CD4-positive, alpha-beta memory T cell (primary cell): ENCODE data around the gene BIRC6. TPM values are rescaled to one million over a fixed set of nuclear protein-coding genes. Genes with fewer than 3 reads are reported as not detected.

Experiments used
- CTCF ChIA-PET: fragments of 350-600 bp; sonication (Branson Sonifier 250); formaldehyde crosslinking; loops from one replicate; lab custom pipeline; 2021; ENCODE audit warnings: inconsistent platforms; ENCODE audit not compliant: partially characterized antibody; lab: Charles Lee
- POLR2A ChIA-PET: fragments of 350-600 bp; sonication (Branson Sonifier 250); formaldehyde crosslinking; loops from one replicate; lab custom pipeline; 2021; ENCODE audit not compliant: partially characterized antibody; lab: Charles Lee
- DNase-seq, 5 donors: peaks; one replicate each; pipeline versions ENCODE4 v3.0.0 to v3.0.0-alpha.2; 2020 to 2022; ENCODE audit warnings: mixed read lengths in 1 of 5
- H3K27ac ChIP-seq: one replicate; pipeline ENCODE4 v1.7.0; 2013; ENCODE audit warnings: low read depth, low read length
- H3K27me3 ChIP-seq: 2 replicates; pipeline ENCODE4 v1.7.0; 2013; ENCODE audit warnings: mild to moderate bottlenecking, low read length, moderate library complexity; ENCODE audit not compliant: insufficient read depth
- H3K36me3 ChIP-seq: 2 replicates; pipeline ENCODE4 v1.7.0; 2013; ENCODE audit warnings: mild to moderate bottlenecking, low read length, moderate library complexity; ENCODE audit not compliant: insufficient read depth
- H3K4me1 ChIP-seq: 2 replicates; pipeline ENCODE4 v1.7.0; 2013; ENCODE audit warnings: mild to moderate bottlenecking, low read length, moderate library complexity; ENCODE audit not compliant: insufficient read depth
- H3K4me3 ChIP-seq, 2 donors: one replicate each; pipeline ENCODE4 v1.7.0; 2013; ENCODE audit warnings: low read length in 2 of 2, mild to moderate bottlenecking in 1 of 2
- H3K9me3 ChIP-seq, 2 donors: one replicate each; pipeline ENCODE4 v1.7.0; 2013; ENCODE audit warnings: low read length in 2 of 2, control low read depth in 1 of 2; ENCODE audit not compliant: control insufficient read depth in 1 of 2
- H3K27ac Mint-ChIP-seq, 7 donors: one replicate each; pipeline ENCODE4 v1.8.0; 2020 to 2021; ENCODE audit warnings: mixed read lengths in 7 of 7, mild to moderate bottlenecking in 6 of 7, inconsistent platforms in 3 of 7, moderate library complexity in 3 of 7
- H3K27me3 Mint-ChIP-seq, 2 donors: one replicate each; pipeline ENCODE4 v1.8.0; 2020 to 2021; ENCODE audit warnings: mixed read lengths in 2 of 2
- H3K36me3 Mint-ChIP-seq, 2 donors: one replicate each; pipeline ENCODE4 v1.8.0; 2020 to 2021; ENCODE audit warnings: mixed read lengths in 2 of 2, inconsistent platforms in 1 of 2, mild to moderate bottlenecking in 1 of 2
- H3K4me1 Mint-ChIP-seq, 4 donors: one replicate each; pipeline ENCODE4 v1.8.0; 2020 to 2021; ENCODE audit warnings: mixed read lengths in 4 of 4, mild to moderate bottlenecking in 1 of 4
- H3K4me3 Mint-ChIP-seq, 8 donors: one replicate each; pipeline ENCODE4 v1.8.0; 2020 to 2021; ENCODE audit warnings: mixed read lengths in 8 of 8, mild to moderate bottlenecking in 7 of 8, moderate library complexity in 6 of 8, inconsistent platforms in 3 of 8
- H3K9me3 Mint-ChIP-seq, 8 donors: one replicate each; pipeline ENCODE4 v1.8.0; 2020 to 2021; ENCODE audit warnings: mixed read lengths in 8 of 8, mild to moderate bottlenecking in 5 of 8, inconsistent platforms in 3 of 8, moderate library complexity in 1 of 8
- intact Hi-C: fragments of 100-400 bp; cut with micrococcal nuclease; formaldehyde crosslinking; loops from one replicate; pipeline ENCODE4 v1.15.1; 2023
- polyA plus RNA-seq, 2 donors: library from polyadenylated mRNA; unstranded; fragments of 300-500 nt; fragmentation: Illumina TruSeq; gene quantifications; one replicate each; pipeline ENCODE4 v1.2.3, GENCODE V29; 2021
- total RNA-seq, 2 experiments: library from RNA; stranded (reverse); gene quantifications; one replicate each; pipeline ENCODE4 v1.2.3, GENCODE V29; 2021

Gene BIRC6
- total and polyA plus RNA-seq, 4 experiments from 2014 or later, result 19.0 to 151 (median 95.0) TPM

DNA sequence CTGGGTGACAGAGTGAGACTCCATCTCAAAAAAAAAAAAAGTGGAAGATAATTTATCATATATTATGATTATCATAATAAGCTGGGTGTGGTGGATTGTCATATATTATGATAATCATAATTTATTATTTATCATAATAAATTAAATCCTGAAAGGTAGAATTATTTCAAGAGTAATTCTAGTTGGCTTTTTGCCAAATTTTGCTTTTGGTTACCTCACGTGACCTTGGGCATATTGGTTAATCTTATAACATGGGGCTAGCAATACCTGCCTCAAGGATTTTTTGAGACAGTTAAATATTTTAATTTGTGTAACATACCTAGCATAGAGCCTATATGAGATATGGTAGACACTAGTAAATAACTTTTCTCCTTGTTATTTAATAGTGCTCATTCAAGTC is 159.7 kb downstream of the BIRC6 start:
- Mint-ChIP-seq H3K27me3 (no peaks in the 10 kb centered on the region), H3K27ac (no peak overlapping the region), H3K36me3 (peaks cover 61 to 70% of the 10 kb centered on the region in 2 donors), H3K4me1 (no peaks in the 10 kb centered on the region), H3K4me3 (no peak overlapping the region), H3K9me3 (no peaks in the 10 kb centered on the region)
- H3K27me3 ChIP-seq, result no peaks in the 10 kb centered on the region
- H3K9me3 ChIP-seq, result no peaks in the 10 kb centered on the region
- no peaks in the 10 kb centered on the region for H3K4me1 ChIP-seq
- POLR2A ChIA-PET, result interaction anchor here (1.0 kb wide), 1 partner anchor 13 kb away, joined by 3 read pairs; no protein-coding TSS in a partner anchor
- intact Hi-C loops, result no loop called here
- CTCF ChIA-PET, result interaction anchor here (1.1 to 1.3 kb wide), 2 partner anchors 9 to 13 kb away, joined by 3 to 6 read pairs; no protein-coding TSS in a partner anchor
- H3K4me3 ChIP-seq, result no peak overlapping the region
- no peak for DNase-seq
- no peak overlapping the region for H3K27ac ChIP-seq
- H3K36me3 ChIP-seq, result peaks cover 34% of the 10 kb centered on the region

GRCh38 chr2:32522770-32523169 is 165.9 kb downstream of the BIRC6 start:
- POLR2A ChIA-PET, result no interaction called here
- Mint-ChIP-seq H3K36me3 (peaks cover 48 to 69% of the 10 kb centered on the region in 2 donors), H3K4me3 (no peak overlapping the region), H3K27ac (peak overlapping the region in 1 of 7 donors; percentile 77), H3K9me3 (no peaks in the 10 kb centered on the region), H3K27me3 (no peaks in the 10 kb centered on the region), H3K4me1 (peaks cover 0 to 1% (median 0%) of the 10 kb centered on the region in 4 donors)
- DNase-seq, result no peak
- intact Hi-C loops, result no loop called here
- no peaks in the 10 kb centered on the region for H3K9me3 ChIP-seq
- no peaks in the 10 kb centered on the region for H3K27me3 ChIP-seq
- no peak overlapping the region for H3K27ac ChIP-seq
- CTCF ChIA-PET, result no interaction called here
- no peaks in the 10 kb centered on the region for H3K4me1 ChIP-seq
- no peak overlapping the region for H3K4me3 ChIP-seq
- peaks cover 45% of the 10 kb centered on the region for H3K36me3 ChIP-seq

DNA sequence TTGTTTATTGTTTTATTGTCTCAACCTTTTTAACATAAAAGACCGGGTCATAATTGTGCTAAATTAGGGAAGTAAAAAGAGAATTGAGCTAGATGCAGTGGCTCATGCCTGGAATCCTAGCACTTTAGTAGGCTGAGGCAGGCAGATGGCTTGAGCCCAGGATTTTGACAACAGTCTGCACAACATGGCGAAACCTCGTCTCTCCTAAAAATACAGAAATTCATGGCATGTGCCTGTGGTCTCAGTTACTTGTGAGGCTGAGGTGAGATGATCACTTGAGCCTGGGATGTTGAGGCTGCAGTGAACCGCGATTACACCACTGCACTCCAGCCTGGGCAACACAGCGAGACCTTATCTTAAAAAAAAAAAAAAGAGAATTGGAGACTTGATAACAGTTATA is 166.9 kb downstream of the BIRC6 start:
- peaks cover 44% of the 10 kb centered on the region for H3K36me3 ChIP-seq

DNA sequence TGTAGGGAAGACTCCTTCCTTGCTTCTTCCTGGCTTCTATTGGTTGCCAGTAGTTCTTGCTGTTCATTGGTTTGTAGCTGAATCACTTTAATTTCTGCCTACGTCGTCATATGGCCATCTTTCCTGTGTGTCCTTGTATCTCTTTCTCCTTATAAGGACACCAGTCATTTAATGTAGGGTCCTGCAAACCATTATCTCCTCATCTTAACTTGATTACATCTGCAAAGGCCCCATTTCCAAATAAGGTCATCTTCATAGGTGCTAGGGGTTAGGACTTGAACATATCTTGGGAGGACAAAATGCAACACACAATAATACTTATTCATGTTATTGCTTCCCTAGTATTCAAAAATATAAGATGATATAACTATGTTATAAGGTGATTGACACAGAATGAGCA is 175.5 kb downstream of the BIRC6 start:
- DNase-seq, result no peak
- ChIA-PET POLR2A (no interaction called here), CTCF (no interaction called here)
- Mint-ChIP-seq H3K4me1 (peaks cover 2 to 12% (median 8%) of the 10 kb centered on the region in 4 donors), H3K4me3 (no peak overlapping the region), H3K27me3 (no peaks in the 10 kb centered on the region), H3K27ac (no peak overlapping the region), H3K9me3 (peaks cover 0 to 6% (median 0%) of the 10 kb centered on the region in 8 donors), H3K36me3 (peaks cover 77 to 90% of the 10 kb centered on the region in 2 donors)
- Histone ChIP-seq H3K4me1 (no peaks in the 10 kb centered on the region), H3K9me3 (no peaks in the 10 kb centered on the region), H3K36me3 (peaks cover 26% of the 10 kb centered on the region), H3K27me3 (no peaks in the 10 kb centered on the region), H3K4me3 (no peak overlapping the region), H3K27ac (no peak overlapping the region)
- intact Hi-C loops, result no loop called here

More for the DNA sequence above, 166.9 kb downstream of the BIRC6 start:
- ChIA-PET CTCF (no interaction called here), POLR2A (no interaction called here)
- H3K27me3 ChIP-seq, result no peaks in the 10 kb centered on the region
- intact Hi-C loops, result no loop called here
- Mint-ChIP-seq H3K9me3 (no peaks in the 10 kb centered on the region), H3K27me3 (no peaks in the 10 kb centered on the region), H3K4me1 (peaks cover 0 to 1% (median 0%) of the 10 kb centered on the region in 4 donors), H3K4me3 (no peak overlapping the region), H3K36me3 (peaks cover 46 to 66% of the 10 kb centered on the region in 2 donors), H3K27ac (no peak overlapping the region)
- no peak overlapping the region for H3K27ac ChIP-seq
- no peaks in the 10 kb centered on the region for H3K4me1 ChIP-seq
- H3K9me3 ChIP-seq, result no peaks in the 10 kb centered on the region
- no peak overlapping the region for H3K4me3 ChIP-seq
- DNase-seq, result no peak

DNA sequence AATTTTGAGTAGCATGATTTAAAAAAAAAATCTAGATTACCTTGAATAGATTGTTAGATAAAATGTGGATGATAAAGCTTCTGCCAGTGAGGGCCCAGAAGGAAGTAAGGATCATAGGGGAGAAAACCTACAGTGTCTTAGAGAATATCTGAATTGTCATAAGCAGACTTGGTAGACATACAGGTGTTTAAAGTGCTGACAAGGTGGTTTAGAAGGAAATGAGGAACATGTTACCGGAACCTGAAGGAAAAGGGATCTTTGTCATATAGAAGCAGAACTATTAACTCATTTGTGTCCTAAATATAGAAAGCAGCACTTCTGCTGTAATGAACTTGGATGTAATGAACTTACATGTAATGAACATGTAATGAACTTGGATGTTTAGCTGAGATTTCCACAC is 176.1 kb downstream of the BIRC6 start:
- H3K27me3 Mint-ChIP-seq, result no peaks in the 10 kb centered on the region
- ChIA-PET POLR2A (no interaction called here), CTCF (no interaction called here)
- Histone ChIP-seq H3K9me3 (no peaks in the 10 kb centered on the region), H3K27ac (no peak overlapping the region), H3K27me3 (no peaks in the 10 kb centered on the region), H3K36me3 (peaks cover 20% of the 10 kb centered on the region), H3K4me1 (no peaks in the 10 kb centered on the region), H3K4me3 (no peak overlapping the region)
- peaks cover 2 to 12% (median 8%) of the 10 kb centered on the region in 4 donors for H3K4me1 Mint-ChIP-seq
- no peak overlapping the region for H3K4me3 Mint-ChIP-seq
- peaks cover 0 to 6% (median 0%) of the 10 kb centered on the region in 8 donors for H3K9me3 Mint-ChIP-seq
- H3K36me3 Mint-ChIP-seq, result peaks cover 71 to 84% of the 10 kb centered on the region in 2 donors
- DNase-seq, result no peak
- no peak overlapping the region for H3K27ac Mint-ChIP-seq
- intact Hi-C loops, result no loop called here

DNA sequence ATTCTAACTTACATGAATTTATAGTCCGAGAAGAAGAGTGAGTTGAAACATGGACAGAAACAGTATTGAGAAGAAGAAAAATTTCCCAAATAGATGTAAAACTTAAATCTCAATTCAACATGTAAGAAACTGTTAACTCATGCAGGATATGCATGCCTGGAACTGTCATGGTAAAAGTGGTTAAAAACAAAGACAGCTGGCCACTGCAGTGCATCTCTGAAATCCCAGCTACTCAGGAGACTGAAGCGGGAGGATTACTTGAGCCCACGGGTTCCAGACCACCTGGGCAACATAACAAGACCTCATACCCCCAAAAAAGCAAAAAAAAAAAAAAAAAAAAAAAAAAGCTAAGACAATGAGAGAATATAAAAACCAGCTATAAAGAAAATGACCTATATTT is 178.0 kb downstream of the BIRC6 start:
- Histone ChIP-seq H3K36me3 (peaks cover 15% of the 10 kb centered on the region), H3K27me3 (no peaks in the 10 kb centered on the region), H3K4me1 (no peaks in the 10 kb centered on the region), H3K4me3 (no peak overlapping the region), H3K27ac (no peak overlapping the region), H3K9me3 (no peaks in the 10 kb centered on the region)
- Mint-ChIP-seq H3K4me3 (no peak overlapping the region), H3K27ac (no peak overlapping the region), H3K4me1 (peaks cover 6 to 18% (median 12%) of the 10 kb centered on the region in 4 donors), H3K9me3 (peaks cover 0 to 6% (median 0%) of the 10 kb centered on the region in 8 donors), H3K27me3 (no peaks in the 10 kb centered on the region), H3K36me3 (peaks cover 62 to 72% of the 10 kb centered on the region in 2 donors)
- CTCF ChIA-PET, result interaction anchor here (0.6 kb wide), 1 partner anchor 19 kb away, joined by 3 read pairs; no protein-coding TSS in a partner anchor
- intact Hi-C loops, result no loop called here
- POLR2A ChIA-PET, result interaction anchor here (0.6 kb wide), 1 partner anchor 711 kb away, joined by 4 read pairs; no protein-coding TSS in a partner anchor
- DNase-seq, result no peak

DNA sequence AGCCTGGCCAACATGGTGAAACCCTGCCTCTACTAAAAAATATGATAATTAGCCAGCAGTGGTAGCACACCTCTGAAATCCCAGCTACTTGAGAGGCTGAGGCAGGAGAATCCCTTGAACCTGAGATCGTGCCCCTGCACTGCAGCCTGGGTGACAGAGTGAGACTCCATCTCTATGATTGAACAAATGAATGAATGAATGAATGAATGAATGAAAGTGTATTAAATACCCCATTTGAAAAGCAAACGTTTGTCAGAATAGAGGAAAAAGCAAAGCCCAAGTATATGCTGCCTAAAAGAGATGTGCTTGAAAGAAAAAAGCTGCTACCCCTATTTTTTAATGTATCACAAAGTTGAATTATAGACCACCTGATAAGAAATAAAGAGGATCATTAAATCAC is 181.9 kb downstream of the BIRC6 start:
- Histone ChIP-seq H3K27ac (no peak overlapping the region), H3K4me3 (no peak overlapping the region), H3K27me3 (no peaks in the 10 kb centered on the region), H3K9me3 (no peaks in the 10 kb centered on the region), H3K4me1 (no peaks in the 10 kb centered on the region), H3K36me3 (peaks cover 4% of the 10 kb centered on the region)
- intact Hi-C loops, result no loop called here
- peaks cover 43 to 45% of the 10 kb centered on the region in 2 donors for H3K36me3 Mint-ChIP-seq
- H3K4me1 Mint-ChIP-seq, result peaks cover 5 to 18% (median 12%) of the 10 kb centered on the region in 4 donors
- H3K4me3 Mint-ChIP-seq, result no peak overlapping the region
- ChIA-PET CTCF (no interaction called here), POLR2A (no interaction called here)
- H3K9me3 Mint-ChIP-seq, result peaks cover 0 to 6% (median 0%) of the 10 kb centered on the region in 8 donors
- peak overlapping the region in 1 of 7 donors; percentile 29 for H3K27ac Mint-ChIP-seq
- H3K27me3 Mint-ChIP-seq, result no peaks in the 10 kb centered on the region
- DNase-seq, result no peak
